GM12892 (cell line): Measurements from ENCODE around the gene TMEM150A.
A peak's percentile ranks its signal among the peaks of the same experiment; 100 is the strongest.
"Not testable (repeated sequence)": the region's sequence is repeated elsewhere in the genome, so short reads cannot be mapped to it uniquely, and the experiment has no call there.

Experiments used
- DNase-seq: peaks from one replicate; pipeline ENCODE4 v3.0.0; 2011; ENCODE audit not compliant: insufficient read length
- FAIRE-seq: peaks from 2 replicates; lab custom pipeline; 2011; peaks lifted over from hg19 to GRCh38; lab: Jason Lieb, UNC
- POLR2A ChIP-seq: IDR thresholded peaks from 2 replicates; pipeline ENCODE4 v1.6.1; 2011; ENCODE audit warnings: low read depth, low read length, control low read depth
- POLR2AphosphoS5 ChIP-seq: IDR thresholded peaks from 2 replicates; pipeline ENCODE4 v1.6.1; 2011; ENCODE audit warnings: low read depth, low read length, control low read depth
- TAF1 ChIP-seq: IDR thresholded peaks from 2 replicates; pipeline ENCODE4 v1.6.1; 2011; ENCODE audit warnings: low read depth, mild to moderate bottlenecking, control low read depth, low read length, borderline replicate concordance

Gene TMEM150A

GRCh38 chr2:85607268-85608215, 5.0 kb upstream of the TMEM150A start:
- no peak for DNase-seq
- FAIRE-seq: no peak
- TF ChIP-seq POLR2A (no peak), TAF1 (no peak), POLR2AphosphoS5 (no peak)

- FAIRE-seq: no peak
- TF ChIP-seq POLR2AphosphoS5: no peak
- TF ChIP-seq POLR2A: no peak
- no peak for TF ChIP-seq TAF1
- DNase-seq: no peak
Measured at GRCh38 chr2:85606116-85606455, 3.6 kb upstream of the TMEM150A start.

DNA sequence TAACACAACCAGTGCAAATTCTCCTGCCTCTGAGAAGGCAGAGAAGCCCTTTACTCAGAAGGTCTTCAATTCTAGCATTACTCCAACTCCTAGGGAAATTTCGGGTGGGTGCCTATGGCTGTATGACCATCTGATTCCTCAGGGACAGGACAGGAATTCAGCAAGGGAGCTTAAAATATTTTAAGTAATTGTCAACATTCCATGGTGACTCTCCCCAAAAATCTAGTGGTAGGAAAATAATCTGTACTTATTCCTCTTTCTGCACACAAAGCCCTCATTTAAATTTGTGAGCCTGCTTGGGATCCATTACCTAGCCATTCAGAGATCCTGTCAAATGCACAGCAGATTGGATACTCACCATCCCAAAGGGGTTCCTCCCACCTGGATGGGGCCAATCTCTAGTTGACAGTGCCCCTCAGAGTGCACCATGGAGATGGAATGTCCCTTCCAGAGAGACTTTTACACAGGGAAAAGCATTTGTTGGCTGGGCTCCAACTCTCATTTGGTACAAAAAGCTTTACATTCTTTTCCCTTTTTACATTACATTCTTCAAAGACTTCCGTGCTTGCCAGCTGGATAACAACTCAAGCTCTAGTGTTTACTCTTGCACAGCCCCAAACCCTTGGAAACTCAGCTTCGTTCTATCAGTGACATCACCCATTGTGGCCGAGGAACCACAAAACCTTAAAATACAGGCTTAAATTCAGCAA, 3.1 kb upstream of the TMEM150A start:
- DNase-seq (no peak), FAIRE-seq (no peak)
- TF ChIP-seq POLR2A (no peak), TAF1 (no peak)

DNA sequence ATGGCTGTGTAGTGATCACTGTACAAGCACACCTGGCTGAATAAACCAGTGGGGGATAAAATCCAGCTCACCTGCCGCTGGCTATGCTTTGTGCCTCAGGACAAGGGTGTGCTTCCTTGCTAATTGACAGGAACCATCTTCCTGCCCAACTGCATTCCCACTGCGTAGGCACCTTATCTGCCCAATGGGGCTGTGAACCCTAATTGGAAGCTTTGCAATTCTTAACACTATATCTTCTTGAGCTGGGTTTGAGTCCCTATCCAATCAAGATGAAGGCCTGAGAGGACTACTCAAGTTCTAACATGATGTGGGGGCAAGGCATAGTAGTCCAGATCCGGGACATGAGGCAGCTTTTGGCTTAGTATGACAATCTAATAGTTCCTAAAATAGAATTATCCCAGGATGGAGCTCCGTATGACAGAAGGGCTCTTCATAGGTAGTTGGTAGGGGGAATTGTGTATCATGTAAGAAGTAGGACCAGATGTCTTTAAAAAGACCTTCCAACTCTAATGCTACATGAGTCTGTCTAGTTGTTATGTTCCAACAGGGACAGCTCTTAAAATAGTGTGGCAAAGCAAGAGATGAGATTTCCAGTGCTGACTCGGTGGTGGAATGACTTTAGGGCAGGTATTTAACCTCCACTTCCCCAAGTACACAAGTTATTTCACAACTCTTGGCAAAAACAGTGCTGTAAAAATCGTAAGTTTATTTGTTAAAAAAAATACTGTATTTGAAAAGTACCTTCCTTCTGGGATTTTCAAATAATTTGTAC, 2.3 kb upstream of the TMEM150A start:
- DNase-seq (no peak), FAIRE-seq (no peak)
- TF ChIP-seq POLR2A: peak; percentile 30; the same call in 1 of the 2 replicates
- no peak for TF ChIP-seq TAF1

GRCh38 chr2:85604133-85604444, 1.6 kb upstream of the TMEM150A start:
- not testable (repeated sequence) for DNase-seq, FAIRE-seq

DNA sequence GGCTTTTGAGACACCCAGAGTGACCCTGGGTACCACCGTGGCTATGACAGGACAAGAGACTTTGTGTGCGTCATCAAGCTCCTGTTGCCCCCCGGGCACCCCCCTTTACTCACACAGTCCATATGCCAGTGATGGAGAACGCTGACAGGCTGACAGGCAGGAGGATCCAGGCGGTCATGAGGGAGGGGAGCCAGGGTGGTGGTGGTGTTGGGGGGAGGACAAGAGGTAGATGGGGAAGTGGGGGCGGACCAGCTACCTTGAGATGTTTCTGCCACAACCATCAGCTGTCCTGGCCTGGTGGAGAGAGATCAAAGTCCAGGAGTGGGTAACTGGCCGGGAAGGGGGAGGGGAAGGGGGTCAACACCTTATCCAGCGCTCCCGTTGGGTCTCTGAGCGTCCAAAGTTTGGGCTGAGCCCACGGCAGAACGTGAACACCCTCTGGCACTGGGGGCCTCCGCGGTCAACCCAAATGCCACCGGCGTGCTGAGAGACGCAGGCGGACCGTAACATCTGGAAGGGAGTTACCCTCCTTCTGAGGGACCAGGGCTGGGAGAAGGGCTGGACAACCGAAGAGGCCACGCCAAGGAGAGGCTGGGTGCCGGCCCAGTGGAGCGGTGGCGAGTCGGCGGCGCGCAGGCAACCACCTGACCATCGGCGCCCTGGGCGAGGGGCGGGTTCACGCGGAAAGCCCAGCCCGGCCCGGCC, 575 bp downstream of the TMEM150A start:
- FAIRE-seq: no peak
- no peak for DNase-seq

GRCh38 chr2:85600951-85601770, 1.3 kb downstream of the TMEM150A start:
- DNase-seq (no peak), FAIRE-seq (no peak)
- TF ChIP-seq POLR2A (no peak), POLR2AphosphoS5 (no peak), TAF1 (no peak)

More for the DNA sequence above, 575 bp downstream of the TMEM150A start:
- TF ChIP-seq TAF1: no peak

GRCh38 chr2:85600235-85600575, 2.3 kb downstream of the TMEM150A start:
- TF ChIP-seq TAF1: no peak
- no peak for TF ChIP-seq POLR2A
- no peak for TF ChIP-seq POLR2AphosphoS5
- DNase-seq (no peak), FAIRE-seq (no peak)

GRCh38 chr2:85599468-85600234, 2.8 kb downstream of the TMEM150A start:
- FAIRE-seq (no peak), DNase-seq (no peak)
- TF ChIP-seq POLR2A (0 out of 2 replicates have a peak, but pooled peaks have one; percentile 17), TAF1 (no peak)

GRCh38 chr2:85598594-85599340, 3.7 kb downstream of the TMEM150A start:
- DNase-seq (no peak), FAIRE-seq (no peak)
- TF ChIP-seq TAF1 (no peak), POLR2A (no peak), POLR2AphosphoS5 (no peak)
